Peyer's patch (tissue), 4 donors: Measurements from ENCODE around the gene TMEM17.

Source experiments
- POLR2A ChIP-seq, 2 donors: fragments of 450-650 bp; IDR thresholded peaks; one replicate each; pipeline ENCODE4 v1.5.1; 2017; ENCODE audit warnings: antibody characterized with exemption in 2 of 2, mild to moderate bottlenecking in 2 of 2, moderate library complexity in 2 of 2
- TF ChIP-seq, protein P1 (sequence below), 6 experiments: fragments of 450-650 bp in 4 of 6; fragments of 200-600 bp in 2 of 6; sonication (generic) in 1 of 6; IDR thresholded peaks; one replicate each; pipeline ENCODE4 v1.5.1; 2017 to 2019; ENCODE audit warnings: antibody characterized with exemption in 6 of 6, mild to moderate bottlenecking in 3 of 6, moderate library complexity in 1 of 6

DNA sequence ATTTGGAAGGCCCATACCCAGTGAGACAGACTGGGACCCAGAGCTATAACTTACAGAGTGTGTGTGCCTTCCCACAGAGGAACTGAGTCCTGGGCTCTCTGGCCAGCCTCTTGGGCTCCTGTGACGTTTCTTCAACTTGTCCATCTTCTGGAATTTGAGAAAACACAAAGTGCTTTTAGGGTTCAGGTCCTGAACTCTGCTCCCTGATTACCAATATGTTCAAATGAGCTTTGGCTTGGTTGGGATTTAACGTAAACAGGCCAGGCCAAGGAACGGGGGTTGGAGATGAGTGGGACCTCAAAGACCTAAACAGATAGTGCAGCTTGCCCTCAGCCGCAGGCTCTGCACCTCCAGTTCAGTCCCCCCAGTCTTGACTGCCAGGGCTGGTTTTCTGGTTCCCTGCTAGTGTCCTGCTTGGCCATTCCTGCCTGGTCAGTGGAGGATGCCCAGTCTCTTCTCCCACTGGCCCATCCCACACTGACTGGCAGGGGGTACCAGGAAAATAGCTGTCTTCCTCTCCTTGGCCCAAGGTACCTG lies 44.9 kb downstream of the TMEM17 start:
- no peak for TF ChIP-seq POLR2A (IDR thresholded peaks at IDR 0.05)
- TF ChIP-seq, protein P1, sequence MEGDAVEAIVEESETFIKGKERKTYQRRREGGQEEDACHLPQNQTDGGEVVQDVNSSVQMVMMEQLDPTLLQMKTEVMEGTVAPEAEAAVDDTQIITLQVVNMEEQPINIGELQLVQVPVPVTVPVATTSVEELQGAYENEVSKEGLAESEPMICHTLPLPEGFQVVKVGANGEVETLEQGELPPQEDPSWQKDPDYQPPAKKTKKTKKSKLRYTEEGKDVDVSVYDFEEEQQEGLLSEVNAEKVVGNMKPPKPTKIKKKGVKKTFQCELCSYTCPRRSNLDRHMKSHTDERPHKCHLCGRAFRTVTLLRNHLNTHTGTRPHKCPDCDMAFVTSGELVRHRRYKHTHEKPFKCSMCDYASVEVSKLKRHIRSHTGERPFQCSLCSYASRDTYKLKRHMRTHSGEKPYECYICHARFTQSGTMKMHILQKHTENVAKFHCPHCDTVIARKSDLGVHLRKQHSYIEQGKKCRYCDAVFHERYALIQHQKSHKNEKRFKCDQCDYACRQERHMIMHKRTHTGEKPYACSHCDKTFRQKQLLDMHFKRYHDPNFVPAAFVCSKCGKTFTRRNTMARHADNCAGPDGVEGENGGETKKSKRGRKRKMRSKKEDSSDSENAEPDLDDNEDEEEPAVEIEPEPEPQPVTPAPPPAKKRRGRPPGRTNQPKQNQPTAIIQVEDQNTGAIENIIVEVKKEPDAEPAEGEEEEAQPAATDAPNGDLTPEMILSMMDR (IDR thresholded peaks at IDR 0.05): no peak
